Measurements from ENCODE around the gene PATE2. TPM values are rescaled to one million over a fixed set of nuclear protein-coding genes. Genes with fewer than 3 reads are reported as not detected.
A peak's percentile ranks its signal among the peaks of the same experiment; 100 is the strongest.

PATE2 gene
- total RNA-seq, result under 0.01 TPM in 1 of 2 replicates, not detected in the other

- DNase-seq (ENCODE audit: low read depth in 2 of 2), result no peak
Measured at GRCh38 chr11:125778728-125779127, at the start of gene PATE2. TSS of gene PATE2 (minus strand) at chr11:125778828. CDS start at chr11:125778773, 55 bp downstream.

DNA sequence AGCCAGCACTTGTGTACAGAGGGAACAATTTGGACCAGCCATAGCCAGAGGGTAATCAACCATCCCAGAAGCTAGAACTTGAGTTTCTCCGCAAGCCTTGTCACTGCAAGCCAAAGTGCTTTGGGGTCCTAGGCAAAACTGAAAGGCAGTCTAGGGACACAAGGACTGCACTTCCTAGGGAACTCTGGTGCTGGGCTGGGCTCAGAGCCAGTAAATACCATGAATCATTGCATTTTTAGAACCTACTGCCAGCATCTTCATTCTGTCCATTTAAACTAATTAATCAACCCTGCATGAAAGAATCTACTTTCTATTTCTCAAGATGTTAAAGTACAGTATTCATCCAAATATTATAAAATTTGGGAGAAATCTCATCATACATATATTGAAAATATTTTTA, 29.3 kb upstream of the PATE2 start:
- DNase-seq (ENCODE audit: low read depth in 2 of 2), result no peak

GRCh38 chr11:125802387-125802786, 23.8 kb upstream of the PATE2 start:
- DNase-seq (ENCODE audit: low read depth in 2 of 2), result no peak

DNA sequence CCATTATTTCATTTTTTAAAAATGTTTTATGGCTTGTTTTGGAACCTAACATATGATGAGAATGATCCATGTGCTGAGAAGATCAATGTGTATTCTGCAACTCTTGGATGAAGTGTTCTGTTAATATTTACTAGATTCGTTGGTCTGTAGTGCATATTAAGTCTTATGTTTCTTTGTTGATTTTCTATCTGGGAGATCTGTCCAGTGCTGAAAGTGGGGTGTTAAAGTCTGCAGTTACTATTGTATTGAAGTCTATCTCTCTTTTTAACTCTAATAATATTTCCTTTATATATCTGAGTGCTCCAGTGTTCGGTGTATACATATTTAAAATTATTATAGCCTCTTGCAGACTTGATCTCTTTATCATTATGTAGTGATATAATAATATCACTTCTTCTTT, 21.2 kb upstream of the PATE2 start:
- no peak for DNase-seq (ENCODE audit: low read depth in 2 of 2)

- no peak for DNase-seq (ENCODE audit: low read depth in 2 of 2)
Measured at GRCh38 chr11:125797641-125798040, 19.0 kb upstream of the PATE2 start.

- DNase-seq (ENCODE audit: low read depth in 2 of 2), result no peak
Measured at GRCh38 chr11:125790825-125791224, 12.2 kb upstream of the PATE2 start.

DNA sequence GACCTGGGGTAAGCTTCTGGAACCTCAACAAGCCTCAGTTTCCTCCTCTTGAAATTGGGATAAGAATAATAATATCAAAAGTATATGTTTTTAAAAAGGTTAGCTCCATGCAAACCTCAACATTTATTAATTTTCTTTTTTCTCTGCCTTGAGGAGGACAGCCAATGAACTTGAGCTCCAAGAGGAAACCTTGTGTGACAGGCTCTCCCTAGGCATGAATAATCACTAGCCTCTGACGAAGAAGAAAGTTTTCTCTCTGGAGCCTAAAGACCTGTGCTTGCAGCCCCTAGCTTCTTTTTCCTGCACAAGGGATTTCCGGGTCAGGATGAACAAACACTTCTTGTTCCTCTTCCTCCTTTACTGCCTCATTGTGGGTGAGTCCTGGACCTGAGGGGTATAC, 9.2 kb upstream of the PATE2 start, which contains the start of gene PATE3:
PATE3 (plus strand) TSS at position 301 of the 400 bp plus-strand sequence; CDS start at position 326, 25 bp downstream.
- no peak for DNase-seq (ENCODE audit: low read depth in 2 of 2)

DNA sequence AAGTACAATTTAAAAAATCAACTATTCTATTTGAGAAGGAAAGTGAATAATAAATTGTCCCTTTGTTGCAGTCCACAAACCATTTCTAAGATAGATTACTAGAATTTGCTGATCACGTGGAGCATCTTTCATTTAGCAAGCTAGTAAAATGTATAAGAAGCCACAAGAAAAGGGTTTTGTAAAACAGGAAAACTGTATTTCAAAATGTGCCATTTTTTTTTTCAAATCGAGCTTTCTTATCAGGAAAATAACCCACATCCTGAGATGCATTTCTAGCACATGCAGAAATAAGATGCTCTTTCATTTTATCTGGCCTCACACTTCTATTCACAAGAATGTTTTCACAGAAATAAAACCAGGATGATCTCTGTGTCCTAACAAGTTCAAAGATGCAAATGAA, 6.0 kb upstream of the PATE2 start:
- no peak for DNase-seq (ENCODE audit: low read depth in 2 of 2)

DNA sequence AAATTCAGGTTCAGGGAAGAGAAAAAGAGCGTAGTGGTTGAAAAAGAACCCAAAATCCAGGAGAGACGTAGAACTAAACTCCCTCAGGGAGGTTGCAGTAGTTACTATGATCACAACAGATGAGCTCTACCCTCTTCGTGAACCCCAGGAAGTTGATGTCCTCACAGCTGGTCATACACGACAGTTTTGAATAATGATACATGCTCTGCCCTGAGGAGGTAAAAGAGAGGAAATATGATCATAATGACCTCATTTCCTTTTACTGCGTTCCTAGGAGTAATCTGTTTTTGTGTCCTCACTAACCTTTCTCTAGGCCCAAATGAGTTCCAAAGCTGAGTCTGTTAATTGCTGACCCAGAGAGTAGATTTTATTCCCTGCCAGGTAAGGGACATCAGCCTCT, 1.3 kb downstream of the PATE2 start:
- peak; percentile 50 to 90 for DNase-seq (ENCODE audit: low read depth in 2 of 2)

- peak in 1 of 2 donors; percentile 9 for DNase-seq (ENCODE audit: low read depth in 2 of 2)
Measured at GRCh38 chr11:125773516-125773915, 5.1 kb downstream of the PATE2 start.

- DNase-seq (ENCODE audit: low read depth in 2 of 2), result peak in 1 of 2 donors; percentile 46
Measured at GRCh38 chr11:125772834-125773505, 5.7 kb downstream of the PATE2 start.

DNA sequence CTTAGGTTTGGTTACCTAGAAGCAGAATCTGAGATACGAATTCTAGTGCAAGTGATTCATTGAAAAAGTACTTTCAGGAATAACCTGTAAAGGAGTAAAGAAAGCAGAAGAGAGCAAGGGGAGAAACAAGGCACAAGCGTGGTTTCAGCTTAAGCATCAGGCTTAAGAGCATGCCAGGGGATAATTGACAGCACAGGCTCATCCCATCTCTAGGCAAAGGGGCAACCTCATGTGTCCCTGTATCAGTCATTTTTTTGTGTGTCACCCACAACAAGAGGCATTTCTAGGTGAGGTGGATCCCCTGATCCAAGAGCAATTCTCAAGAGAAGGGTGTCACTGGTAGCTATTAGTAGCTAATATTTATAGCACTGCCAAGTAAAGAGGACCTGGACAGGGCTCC, 8.0 kb downstream of the PATE2 start:
- DNase-seq (ENCODE audit: low read depth in 2 of 2), result no peak

DNA sequence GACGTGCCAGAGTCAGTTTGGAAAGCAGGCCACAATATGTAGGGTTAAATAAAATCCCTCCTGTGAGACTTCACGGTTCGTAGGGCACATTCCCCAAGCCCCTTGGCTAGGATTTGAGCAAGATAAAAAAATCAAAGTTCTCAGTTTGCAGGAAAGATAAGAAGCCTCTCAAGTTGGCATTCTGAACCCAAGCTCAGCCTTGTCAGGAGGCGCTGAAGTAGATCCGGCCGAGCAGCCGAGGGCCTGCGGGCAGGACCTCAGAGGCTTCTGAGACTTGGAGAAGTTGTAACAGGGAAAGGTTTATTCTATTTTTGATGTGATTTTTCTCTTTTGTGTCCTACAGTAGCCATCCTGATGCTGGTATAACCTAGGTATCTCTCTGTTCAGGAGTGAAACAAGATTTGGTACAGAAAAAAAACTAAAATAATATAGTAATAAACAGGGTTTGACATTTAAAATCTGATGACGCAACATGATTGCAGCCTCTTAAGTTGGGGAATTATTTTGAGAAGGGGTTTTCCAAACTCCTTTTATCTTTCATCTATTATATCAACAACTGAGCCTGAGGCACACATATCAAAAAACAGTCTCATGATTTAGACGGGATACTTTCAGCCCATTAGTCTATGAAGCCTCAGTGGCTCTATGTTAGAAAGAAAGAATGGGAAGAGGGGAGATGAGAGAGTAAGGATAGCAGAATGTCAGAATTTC, 10.1 kb downstream of the PATE2 start:
- no peak for DNase-seq (ENCODE audit: low read depth in 2 of 2)

GRCh38 chr11:125766251-125766650, 12.4 kb downstream of the PATE2 start:
- DNase-seq (ENCODE audit: low read depth in 2 of 2), result no peak

GRCh38 chr11:125763483-125763882, 15.1 kb downstream of the PATE2 start:
- DNase-seq (ENCODE audit: low read depth in 2 of 2), result no peak

GRCh38 chr11:125762445-125762844, 16.2 kb downstream of the PATE2 start:
- DNase-seq (ENCODE audit: low read depth in 2 of 2), result no peak

DNA sequence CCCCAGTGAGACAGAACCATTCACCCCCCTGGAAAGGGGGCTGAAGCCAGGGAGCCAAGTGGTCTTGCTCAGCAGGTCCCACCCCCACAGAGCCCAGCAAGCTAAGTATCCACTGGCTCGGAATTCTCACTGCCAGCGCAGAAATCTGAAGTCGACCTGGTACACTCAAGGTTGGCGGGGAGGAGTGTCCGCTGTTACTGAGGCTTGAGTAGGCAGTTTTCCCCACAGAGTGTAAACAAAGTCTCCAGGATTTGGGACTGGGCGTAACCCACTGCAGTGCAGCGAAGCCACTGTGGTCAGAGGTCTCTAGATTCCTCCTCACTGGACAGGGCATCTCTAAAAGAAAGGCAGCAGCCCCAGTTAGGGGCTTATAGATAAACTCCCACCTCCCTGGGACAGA, 22.6 kb downstream of the PATE2 start:
- DNase-seq (ENCODE audit: low read depth in 2 of 2), result no peak

DNA sequence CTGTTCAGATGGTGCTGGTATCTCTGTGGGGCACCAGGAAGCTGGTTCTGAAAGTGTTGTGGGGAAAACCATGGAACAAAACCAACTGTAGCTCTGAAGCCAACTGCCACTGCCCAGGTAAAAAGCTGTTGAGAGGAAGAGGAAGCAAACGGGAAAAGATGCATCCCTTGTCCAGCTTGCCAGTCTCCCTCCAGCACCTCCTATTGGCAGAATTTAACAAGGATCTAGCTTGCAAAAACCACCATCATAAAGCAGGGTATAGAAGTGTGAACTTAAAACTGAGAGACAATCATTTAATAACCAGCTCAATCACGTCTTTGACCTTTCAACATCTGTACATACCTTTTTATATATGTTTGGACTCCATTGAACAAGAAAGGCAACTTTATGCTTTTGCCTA, 28.0 kb downstream of the PATE2 start:
- no peak for DNase-seq (ENCODE audit: low read depth in 2 of 2)

DNA sequence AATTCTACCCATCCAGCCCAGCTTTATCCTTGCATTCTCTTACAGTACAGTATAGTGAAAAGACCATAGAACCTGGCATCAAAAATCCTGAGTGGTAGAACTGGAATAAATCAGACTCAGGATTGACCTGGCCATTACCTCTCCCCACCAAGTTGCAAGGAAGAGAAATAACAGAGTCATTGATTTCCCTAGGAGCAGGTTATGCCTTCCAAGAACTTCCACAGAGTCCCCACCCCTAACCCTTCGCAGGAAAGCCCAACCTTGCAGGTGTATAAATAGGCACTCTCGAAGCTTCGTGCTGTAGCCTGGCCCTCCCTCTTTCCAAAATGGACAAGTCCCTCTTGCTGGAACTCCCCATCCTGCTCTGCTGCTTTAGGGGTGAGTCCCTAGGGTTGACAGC, 32.6 kb downstream of the PATE2 start, which contains the start of gene PATE1:
PATE1 (plus strand) TSS at position 301 of the 400 bp plus-strand sequence; CDS start at position 327, 26 bp downstream.
- DNase-seq (ENCODE audit: low read depth in 2 of 2), result no peak

DNA sequence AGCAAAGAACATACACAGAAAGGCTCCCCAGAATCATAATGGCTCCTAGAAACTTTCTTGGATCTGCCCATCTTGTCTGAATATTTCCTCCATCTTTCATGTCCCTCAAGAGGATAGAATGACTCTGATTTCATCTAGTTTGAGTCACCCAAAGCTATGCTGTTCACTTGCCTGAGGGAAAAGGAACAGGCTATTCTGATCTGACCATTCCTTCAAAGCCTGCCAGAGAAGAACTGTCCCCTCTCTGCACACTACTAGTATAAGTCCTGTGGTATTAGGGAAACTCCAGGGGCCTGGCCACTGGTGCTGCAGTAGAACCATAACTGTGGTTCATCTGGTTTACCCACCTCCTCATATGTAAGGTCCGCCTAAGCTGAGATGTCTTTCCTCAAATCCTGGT, 34.9 kb downstream of the PATE2 start:
- DNase-seq (ENCODE audit: low read depth in 2 of 2), result no peak

DNA sequence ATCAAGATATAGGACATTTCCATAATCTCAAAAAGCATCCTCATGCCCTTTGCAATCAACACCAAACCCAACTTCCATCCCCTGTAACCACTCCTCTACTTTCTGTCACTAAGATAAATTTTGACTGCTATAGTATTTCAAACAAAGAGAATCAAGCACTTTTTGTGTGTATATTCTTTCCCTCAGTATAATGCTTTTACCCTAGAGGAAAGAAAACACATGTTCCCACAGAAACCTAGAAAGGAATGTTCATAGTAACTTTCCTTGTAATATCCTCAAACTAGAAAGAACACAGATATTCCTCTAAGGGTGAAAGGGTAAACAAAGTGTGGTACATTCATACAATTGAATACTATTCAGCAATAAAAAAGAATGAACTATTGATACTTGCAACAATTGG, 38.0 kb downstream of the PATE2 start:
- no peak for DNase-seq (ENCODE audit: low read depth in 2 of 2)

GRCh38 chr11:125728969-125729368, 49.7 kb downstream of the PATE2 start:
- no peak for DNase-seq (ENCODE audit: low read depth in 2 of 2)
